Astrocyte of the cerebellum (primary cell): Measurements from ENCODE around the gene HDAC4.

Experiments
- DNase-seq: peaks from one replicate; pipeline ENCODE4 v3.0.0-alpha.2; 2011; ENCODE audit warnings: low read depth
- H3K4me3 ChIP-seq: 2 replicates; pipeline ENCODE4 v1.5.1; 2011; ENCODE audit warnings: mild to moderate bottlenecking, low read depth, low read length, moderate library complexity
- in situ Hi-C: cut with HindIII; loops from 2 replicates; pipeline ENCODE4 v1.10.0; 2017; ENCODE audit warnings: low sequenced_read_pairs
- TF ChIP-seq, protein P1 (sequence below): IDR thresholded peaks from 2 replicates; pipeline ENCODE4 v1.5.1; 2012; ENCODE audit warnings: low read length, low read depth, moderate library complexity, mild to moderate bottlenecking; ENCODE audit errors: missing control alignments

The HDAC4 gene

DNA sequence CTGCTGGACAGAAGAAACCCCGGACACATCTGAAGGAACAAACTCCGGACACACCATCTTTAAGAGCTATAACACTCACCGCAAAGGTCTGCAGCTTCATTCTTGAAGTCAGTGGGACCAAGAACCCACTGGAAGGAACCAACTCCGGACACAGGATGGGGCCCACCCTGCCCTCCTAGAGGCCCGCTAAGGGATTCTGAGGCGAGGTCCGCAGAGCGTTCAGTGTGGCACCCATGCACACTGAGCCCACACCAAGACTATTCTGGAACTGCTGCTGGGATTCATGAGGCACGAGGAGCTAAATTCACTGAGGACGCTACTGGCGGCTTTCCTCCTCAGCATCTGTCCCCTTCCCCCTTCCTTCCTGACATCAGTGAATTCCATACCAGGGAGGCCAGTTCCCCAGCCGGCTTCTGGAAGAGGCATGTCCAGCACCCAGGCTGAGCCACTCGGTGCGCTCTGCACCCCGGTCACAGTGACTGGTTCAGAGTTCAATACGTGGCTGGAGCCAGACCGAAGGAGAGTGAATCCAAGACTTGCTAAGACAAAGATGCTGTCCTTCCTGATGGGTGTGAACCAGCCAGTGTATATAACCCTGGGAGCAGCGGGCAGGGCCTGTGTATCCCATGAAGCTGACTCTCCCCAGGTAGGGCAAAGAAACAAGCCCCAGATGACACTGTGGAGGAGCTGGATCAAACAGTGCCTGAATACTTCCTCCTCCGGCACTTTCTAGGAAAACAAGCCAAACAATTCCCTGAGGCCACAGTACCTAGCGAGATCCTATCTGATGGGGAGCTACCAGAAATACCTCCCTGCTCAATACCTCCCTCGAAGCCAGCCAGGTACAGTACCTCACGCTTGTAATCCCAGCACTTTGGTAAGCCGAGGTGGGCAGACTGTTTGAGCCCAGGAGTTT, 11.1 kb downstream of the HDAC4 start:
- in situ Hi-C loops: no loop called here
- TF ChIP-seq, protein P1, sequence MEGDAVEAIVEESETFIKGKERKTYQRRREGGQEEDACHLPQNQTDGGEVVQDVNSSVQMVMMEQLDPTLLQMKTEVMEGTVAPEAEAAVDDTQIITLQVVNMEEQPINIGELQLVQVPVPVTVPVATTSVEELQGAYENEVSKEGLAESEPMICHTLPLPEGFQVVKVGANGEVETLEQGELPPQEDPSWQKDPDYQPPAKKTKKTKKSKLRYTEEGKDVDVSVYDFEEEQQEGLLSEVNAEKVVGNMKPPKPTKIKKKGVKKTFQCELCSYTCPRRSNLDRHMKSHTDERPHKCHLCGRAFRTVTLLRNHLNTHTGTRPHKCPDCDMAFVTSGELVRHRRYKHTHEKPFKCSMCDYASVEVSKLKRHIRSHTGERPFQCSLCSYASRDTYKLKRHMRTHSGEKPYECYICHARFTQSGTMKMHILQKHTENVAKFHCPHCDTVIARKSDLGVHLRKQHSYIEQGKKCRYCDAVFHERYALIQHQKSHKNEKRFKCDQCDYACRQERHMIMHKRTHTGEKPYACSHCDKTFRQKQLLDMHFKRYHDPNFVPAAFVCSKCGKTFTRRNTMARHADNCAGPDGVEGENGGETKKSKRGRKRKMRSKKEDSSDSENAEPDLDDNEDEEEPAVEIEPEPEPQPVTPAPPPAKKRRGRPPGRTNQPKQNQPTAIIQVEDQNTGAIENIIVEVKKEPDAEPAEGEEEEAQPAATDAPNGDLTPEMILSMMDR: no peak
- H3K4me3 ChIP-seq: no peak overlapping the region
- no peak for DNase-seq

DNA sequence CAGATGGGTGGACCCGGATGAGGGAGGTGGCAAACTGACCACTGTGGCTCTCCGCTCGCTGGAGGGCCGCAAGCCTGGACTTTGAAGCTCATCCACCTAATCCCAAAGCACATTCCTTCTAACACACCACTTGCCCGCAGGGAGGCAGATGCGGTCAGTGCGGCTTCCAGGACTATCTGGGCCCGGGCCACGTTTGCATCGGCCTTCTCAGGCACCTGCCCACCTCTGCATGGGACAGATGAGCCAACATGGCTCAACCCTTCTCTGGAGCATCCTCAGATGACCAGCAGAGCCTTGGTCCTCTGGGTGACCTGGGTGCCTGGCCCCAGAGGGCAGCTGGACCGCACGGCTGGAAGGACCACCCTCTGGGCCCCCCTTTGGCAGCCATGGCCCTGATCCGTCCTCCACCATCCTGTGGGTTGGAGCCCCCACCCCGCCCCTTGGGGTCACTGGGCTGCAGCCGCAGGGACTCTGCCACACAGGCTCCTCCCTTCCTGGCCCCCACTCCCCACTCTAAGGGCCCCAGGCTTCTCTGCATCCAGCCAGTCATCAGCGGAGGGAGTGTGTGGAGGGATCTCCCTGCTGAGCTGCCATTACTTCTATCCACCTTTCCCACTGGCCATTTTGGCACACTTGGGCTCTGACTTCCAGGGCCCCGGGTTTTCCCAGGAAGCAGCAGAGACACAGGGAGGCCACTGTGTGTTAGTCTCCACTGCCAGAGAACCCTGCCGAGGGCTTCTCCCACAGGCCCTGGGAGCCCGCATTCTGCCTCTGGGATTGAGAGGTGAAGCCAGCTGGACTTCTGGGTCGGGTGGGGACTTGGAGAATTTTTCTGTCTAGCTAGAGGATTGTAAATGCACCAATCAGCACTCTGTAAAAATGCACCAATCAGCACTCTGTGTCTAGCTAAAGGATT, 12.3 kb downstream of the HDAC4 start:
- TF ChIP-seq, protein P1: no peak
- in situ Hi-C loops: no loop called here
- no peak overlapping the region for H3K4me3 ChIP-seq
- DNase-seq: no peak

GRCh38 chr2:239387811-239388210, 13.0 kb downstream of the HDAC4 start:
- H3K4me3 ChIP-seq: no peak overlapping the region
- in situ Hi-C loops: no loop called here
- TF ChIP-seq, protein P1: no peak
- no peak for DNase-seq

- TF ChIP-seq, protein P1: no peak
- in situ Hi-C loops: no loop called here
These were observed 13.9 kb downstream of the HDAC4 start for GRCh38 chr2:239386872-239387445.

DNA sequence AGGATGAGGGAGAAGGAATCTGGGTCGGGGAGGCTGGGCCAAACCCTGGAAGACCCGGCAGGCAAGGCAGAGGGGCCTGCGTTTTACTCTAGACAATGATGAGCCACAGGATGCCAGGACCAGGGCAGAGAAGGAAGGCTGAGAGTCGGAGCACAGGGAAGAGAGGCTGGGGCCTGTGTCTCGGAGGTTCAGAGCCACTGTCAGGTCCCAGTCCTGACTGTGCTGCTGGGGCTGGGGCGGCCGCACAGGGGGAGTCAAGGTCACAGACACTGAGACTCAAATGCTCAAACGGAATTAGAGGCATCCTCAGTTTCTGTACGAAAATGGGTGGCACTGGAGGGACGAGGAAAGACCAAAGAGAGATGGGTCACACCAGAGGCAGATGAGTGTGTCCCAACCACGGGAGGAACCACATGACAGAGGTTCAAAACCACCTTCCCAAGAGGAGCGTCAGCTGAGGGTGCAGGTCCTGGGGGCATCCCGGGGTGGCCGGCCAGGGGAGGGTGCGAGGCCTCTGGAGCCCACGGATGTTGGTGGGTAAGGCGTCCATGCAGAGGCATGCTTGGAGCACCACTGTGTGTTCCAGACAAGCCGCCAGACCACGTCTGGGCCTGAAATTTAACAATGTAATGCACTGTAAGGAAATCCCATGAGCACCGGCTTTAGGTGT, 14.7 kb downstream of the HDAC4 start:
- no peak overlapping the region for H3K4me3 ChIP-seq
- no peak for DNase-seq
- TF ChIP-seq, protein P1: no peak
- in situ Hi-C loops: no loop called here

More at GRCh38 chr2:239386872-239387445, 13.9 kb downstream of the HDAC4 start:
- H3K4me3 ChIP-seq: no peak overlapping the region
- DNase-seq: no peak
